Measurements from ENCODE around the gene DNAH10. TPM values are rescaled to one million over a fixed set of nuclear protein-coding genes. Genes with fewer than 3 reads are reported as not detected.

The DNAH10 gene
- total RNA-seq, 2 experiments from 2014 or later: 0.38 to 0.43 TPM

DNA sequence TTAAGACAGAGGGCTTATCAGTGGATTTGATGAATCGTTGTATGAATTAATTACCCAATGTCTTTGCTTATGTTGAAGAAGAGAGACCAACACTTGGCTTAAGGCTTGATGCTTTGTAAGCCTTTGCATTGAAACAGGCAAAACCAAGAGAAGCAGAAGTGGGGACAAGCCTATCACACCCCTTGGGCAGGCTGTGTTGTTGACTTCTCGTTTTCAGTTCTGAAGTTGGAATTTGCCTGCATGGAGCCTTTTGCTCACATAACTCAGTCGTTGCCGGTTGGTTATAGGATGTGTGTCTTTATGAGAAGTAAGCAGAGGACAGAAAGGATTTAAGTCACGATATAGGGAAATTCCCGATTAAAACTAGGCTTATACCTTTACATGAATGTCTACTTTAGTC is 115.9 kb downstream of the DNAH10 start:
- ChIA-PET POLR2A (no interaction called here), CTCF (interaction anchor here (1.1 kb wide), 1 partner anchor 61 kb away, joined by 3 read pairs; no protein-coding TSS in a partner anchor)
- H3K4me3 Mint-ChIP-seq: no peak overlapping the region
- intact Hi-C loops (cut with micrococcal nuclease): no loop called here
- no peaks in the 10 kb centered on the region for H3K9me3 Mint-ChIP-seq
- no peaks in the 10 kb centered on the region for H3K4me1 Mint-ChIP-seq (ENCODE audit: low read depth)
- TF ChIP-seq, protein P1, sequence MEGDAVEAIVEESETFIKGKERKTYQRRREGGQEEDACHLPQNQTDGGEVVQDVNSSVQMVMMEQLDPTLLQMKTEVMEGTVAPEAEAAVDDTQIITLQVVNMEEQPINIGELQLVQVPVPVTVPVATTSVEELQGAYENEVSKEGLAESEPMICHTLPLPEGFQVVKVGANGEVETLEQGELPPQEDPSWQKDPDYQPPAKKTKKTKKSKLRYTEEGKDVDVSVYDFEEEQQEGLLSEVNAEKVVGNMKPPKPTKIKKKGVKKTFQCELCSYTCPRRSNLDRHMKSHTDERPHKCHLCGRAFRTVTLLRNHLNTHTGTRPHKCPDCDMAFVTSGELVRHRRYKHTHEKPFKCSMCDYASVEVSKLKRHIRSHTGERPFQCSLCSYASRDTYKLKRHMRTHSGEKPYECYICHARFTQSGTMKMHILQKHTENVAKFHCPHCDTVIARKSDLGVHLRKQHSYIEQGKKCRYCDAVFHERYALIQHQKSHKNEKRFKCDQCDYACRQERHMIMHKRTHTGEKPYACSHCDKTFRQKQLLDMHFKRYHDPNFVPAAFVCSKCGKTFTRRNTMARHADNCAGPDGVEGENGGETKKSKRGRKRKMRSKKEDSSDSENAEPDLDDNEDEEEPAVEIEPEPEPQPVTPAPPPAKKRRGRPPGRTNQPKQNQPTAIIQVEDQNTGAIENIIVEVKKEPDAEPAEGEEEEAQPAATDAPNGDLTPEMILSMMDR (IDR thresholded peaks at IDR 0.05): no peak
- peaks cover 1% of the 10 kb centered on the region for H3K27me3 Mint-ChIP-seq
- DNase-seq (no peak), ATAC-seq (no peak)
- H3K36me3 Mint-ChIP-seq (ENCODE audit: low read depth): no peaks in the 10 kb centered on the region
- H3K27ac Mint-ChIP-seq: no peak overlapping the region

DNA sequence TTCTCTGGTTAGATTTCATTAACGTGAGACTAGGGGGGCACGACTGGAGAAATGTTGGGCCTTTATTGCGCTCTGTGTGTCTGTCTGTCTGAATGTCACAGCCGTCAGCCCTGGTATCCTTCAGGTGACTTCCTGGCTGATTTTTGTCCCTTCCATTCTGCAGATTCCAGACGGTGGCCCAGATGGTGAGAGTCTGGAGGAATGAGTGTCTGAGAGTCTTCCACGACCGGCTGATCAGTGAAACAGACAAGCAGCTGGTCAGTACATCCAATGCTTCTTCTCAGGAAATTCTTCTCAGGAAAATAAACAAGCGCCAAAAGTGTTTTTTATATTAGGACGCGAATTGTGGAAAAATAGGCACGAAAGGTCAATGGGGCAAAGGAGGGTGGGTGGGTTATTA is 117.0 kb downstream of the DNAH10 start:
- CTCF ChIA-PET: interaction anchor here (1.1 kb wide), 1 partner anchor 60 kb away, joined by 3 read pairs; no protein-coding TSS in a partner anchor
- no peak overlapping the region for H3K27ac Mint-ChIP-seq

DNA sequence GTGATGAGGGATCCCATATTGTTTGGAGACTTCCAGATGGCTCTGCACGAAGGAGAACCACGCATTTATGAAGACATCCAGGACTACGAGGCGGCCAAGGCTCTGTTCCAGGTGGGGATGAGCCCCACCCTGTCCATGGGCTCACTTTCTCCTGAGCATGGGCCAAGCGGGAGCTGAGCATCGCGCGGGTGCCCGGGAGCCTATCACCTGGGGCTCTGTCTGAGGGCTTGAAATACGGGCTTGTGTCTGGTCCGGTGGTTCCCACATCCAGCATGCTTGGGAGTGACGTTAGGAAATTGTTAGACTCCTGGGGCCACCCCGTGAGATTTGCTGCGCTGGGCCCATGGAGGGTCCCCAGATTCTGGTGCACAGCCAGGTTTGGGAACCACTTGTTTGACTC is 117.6 kb downstream of the DNAH10 start:
- Mint-ChIP-seq H3K9me3 (peaks cover 2% of the 10 kb centered on the region), H3K27me3 (peaks cover 1% of the 10 kb centered on the region), H3K4me1 (ENCODE audit: low read depth) (no peaks in the 10 kb centered on the region), H3K4me3 (no peak overlapping the region), H3K27ac (no peak overlapping the region), H3K36me3 (ENCODE audit: low read depth) (no peaks in the 10 kb centered on the region)
- TF ChIP-seq, protein P1 (IDR thresholded peaks at IDR 0.05): no peak
- POLR2A ChIA-PET: no interaction called here
- ATAC-seq (no peak), DNase-seq (no peak)
- intact Hi-C loops (cut with micrococcal nuclease): no loop called here
- CTCF ChIA-PET: no interaction called here

More for the DNA sequence above, 117.0 kb downstream of the DNAH10 start:
- POLR2A ChIA-PET: no interaction called here
- TF ChIP-seq, protein P1 (IDR thresholded peaks at IDR 0.05): no peak
- DNase-seq (no peak), ATAC-seq (no peak)
- H3K27me3 Mint-ChIP-seq: peaks cover 1% of the 10 kb centered on the region
- H3K4me1 Mint-ChIP-seq (ENCODE audit: low read depth): no peaks in the 10 kb centered on the region
- no peak overlapping the region for H3K4me3 Mint-ChIP-seq
- H3K9me3 Mint-ChIP-seq: no peaks in the 10 kb centered on the region
- no peaks in the 10 kb centered on the region for H3K36me3 Mint-ChIP-seq (ENCODE audit: low read depth)
- intact Hi-C loops (cut with micrococcal nuclease): no loop called here

DNA sequence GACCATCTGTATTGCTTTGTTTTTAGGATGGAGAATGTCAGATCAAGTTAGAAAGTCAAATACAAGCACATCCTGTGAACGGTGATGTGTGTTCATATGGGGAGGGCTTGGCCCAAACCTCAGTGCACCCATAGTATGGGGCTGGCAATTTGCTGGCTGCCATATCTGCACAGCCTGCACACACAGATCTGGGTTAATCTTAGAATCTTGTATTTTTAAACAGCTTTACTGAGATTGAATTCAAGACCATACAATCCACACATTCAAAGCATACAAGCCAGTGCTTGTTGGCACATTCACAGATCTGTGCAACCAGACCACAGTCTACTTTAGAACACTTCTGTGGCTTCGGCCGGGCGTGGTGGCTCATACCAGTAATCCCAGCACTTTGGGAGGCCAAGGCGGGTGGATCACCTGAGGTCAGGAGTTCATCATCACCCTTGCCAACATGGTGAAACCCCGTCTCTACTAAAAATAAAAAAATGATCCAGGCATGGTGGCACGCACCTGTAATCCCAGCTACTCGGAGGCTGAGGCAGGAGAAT is 120.1 kb downstream of the DNAH10 start:
- no peak overlapping the region for H3K4me3 Mint-ChIP-seq
- POLR2A ChIA-PET: no interaction called here
- ATAC-seq: no peak

DNA sequence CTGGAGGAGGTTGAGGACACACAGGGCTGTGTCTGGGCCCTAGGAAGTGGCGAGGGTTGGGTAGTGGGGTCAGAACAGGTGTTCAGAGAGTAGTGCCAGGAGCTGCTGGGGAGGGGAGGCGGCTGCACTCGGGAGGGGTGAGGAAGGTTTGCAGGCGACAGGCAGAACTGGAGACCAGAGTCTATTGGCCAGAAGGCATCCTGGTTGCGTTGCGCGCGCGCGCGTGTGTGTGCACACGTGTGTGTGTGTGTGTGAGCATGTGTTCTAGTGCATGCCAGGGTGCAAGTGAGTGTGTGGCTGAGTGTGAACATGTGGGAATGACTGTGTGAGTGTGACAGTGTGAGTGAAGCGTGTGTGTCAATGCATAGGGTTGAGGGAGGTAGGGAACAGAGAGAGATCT is 124.2 kb downstream of the DNAH10 start:
- Mint-ChIP-seq H3K4me3 (no peak overlapping the region), H3K27me3 (no peaks in the 10 kb centered on the region), H3K36me3 (ENCODE audit: low read depth) (no peaks in the 10 kb centered on the region), H3K27ac (no peak overlapping the region), H3K9me3 (peaks cover 2% of the 10 kb centered on the region), H3K4me1 (ENCODE audit: low read depth) (no peaks in the 10 kb centered on the region)
- ATAC-seq (no peak), DNase-seq (no peak)
- TF ChIP-seq, protein P1 (IDR thresholded peaks at IDR 0.05): no peak
- CTCF ChIA-PET: no interaction called here
- POLR2A ChIA-PET: no interaction called here
- intact Hi-C loops (cut with micrococcal nuclease): no loop called here

More for the DNA sequence above, 120.1 kb downstream of the DNAH10 start:
- intact Hi-C loops (cut with micrococcal nuclease): no loop called here
- Mint-ChIP-seq H3K36me3 (ENCODE audit: low read depth) (no peaks in the 10 kb centered on the region), H3K4me1 (ENCODE audit: low read depth) (no peaks in the 10 kb centered on the region), H3K27me3 (peaks cover 1% of the 10 kb centered on the region), H3K9me3 (peaks cover 2% of the 10 kb centered on the region), H3K27ac (no peak overlapping the region)
- no peak for DNase-seq
- CTCF ChIA-PET: no interaction called here
- TF ChIP-seq, protein P1 (IDR thresholded peaks at IDR 0.05): no peak

All from activated CD8-positive, alpha-beta T cell treated with anti-CD3 and anti-CD28 coated beads for 36 hours (primary cell).